T follicular helper cell (primary cell): ENCODE measurements around the gene ZG16B.

Source experiments
- DNase-seq: peaks from one replicate; pipeline ENCODE4 v3.0.0-alpha.2; 2020; ENCODE audit warnings: low read depth

The ZG16B gene

GRCh38 chr16:2845116-2845515 lies 15.0 kb downstream of the ZG16B start:
- no peak for DNase-seq

- DNase-seq: no peak
Observed at GRCh38 chr16:2846511-2847310, 16.6 kb downstream of the ZG16B start.

DNA sequence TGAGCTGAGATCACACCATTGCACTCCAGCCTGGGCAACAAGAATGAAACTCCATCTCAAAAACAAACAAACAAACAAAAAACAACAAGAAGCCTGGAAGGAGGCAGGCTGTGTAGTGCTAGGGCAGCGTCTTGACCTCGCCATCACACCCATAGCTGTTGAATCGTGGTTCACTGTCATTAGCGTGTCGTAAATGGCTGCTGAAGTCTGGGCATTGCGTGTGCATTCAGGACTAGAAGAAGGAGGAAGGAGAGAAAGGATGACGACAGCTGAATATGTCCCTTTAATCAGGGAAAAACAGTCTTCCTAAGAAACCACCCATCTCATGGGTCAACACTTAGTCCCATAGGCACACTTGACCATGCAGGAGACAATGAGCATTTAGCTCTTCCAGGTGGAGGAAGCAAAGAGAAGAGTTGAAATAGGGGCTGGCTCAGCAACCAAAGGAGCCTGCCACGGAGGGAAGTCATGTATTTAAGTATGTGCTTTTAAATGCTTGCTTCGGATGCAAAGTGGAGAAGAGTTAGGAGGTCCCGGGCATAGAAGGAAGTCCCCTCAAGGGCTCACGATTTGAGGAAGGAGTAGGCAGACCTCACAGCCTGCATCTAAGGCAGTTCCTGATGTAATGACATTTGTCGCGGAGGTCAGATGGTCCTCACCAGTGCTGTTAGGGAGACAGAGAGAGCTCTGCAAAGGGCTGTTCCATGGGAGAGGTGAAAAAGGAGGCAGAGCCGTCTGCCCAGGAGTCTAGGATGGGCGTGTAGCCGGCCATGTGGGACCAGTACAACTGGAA lies 19.0 kb downstream of the ZG16B start:
- no peak for DNase-seq

- no peak for DNase-seq
Observed at GRCh38 chr16:2852003-2852730, 22.1 kb downstream of the ZG16B start.

DNA sequence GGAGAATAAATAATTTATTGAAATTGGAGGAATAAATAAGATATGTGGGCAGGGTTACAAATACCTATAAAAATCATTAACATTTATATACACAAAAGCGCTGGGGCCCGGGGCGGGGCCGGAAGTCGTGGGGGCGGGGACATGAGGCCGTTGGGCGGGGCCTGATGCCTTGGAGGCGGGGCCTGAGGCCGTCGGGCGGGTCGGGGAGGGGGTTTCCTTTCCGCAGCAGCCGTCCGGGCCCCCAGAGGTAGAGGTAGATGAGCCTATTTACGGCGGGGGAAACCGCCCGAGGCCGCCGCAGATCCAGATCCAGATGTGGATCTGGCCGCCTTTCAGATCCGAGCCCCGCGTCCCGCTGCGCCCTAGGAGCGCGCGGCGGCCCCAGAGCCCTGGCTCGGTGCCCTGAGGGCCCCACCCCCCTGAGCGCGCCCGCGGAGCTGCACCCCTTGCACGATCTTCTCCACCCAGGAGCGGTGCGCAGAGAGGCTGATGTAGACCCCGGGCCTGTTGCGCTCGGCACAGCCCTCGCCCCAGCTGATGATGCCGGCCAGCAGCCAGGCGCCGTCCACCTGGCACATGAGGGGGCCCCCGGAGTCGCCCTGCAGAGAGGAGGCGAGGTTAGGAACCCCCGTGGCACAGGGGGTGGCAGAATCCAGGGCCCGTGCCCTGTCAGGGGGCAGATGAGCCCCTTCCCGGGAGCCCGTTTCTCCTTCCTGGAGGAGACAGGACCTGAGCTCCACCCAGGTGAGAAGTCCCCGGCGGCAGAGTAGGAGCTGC lies 22.8 kb downstream of the ZG16B start:
- no peak for DNase-seq

GRCh38 chr16:2853531-2854073 lies 23.5 kb downstream of the ZG16B start:
- DNase-seq: no peak

DNA sequence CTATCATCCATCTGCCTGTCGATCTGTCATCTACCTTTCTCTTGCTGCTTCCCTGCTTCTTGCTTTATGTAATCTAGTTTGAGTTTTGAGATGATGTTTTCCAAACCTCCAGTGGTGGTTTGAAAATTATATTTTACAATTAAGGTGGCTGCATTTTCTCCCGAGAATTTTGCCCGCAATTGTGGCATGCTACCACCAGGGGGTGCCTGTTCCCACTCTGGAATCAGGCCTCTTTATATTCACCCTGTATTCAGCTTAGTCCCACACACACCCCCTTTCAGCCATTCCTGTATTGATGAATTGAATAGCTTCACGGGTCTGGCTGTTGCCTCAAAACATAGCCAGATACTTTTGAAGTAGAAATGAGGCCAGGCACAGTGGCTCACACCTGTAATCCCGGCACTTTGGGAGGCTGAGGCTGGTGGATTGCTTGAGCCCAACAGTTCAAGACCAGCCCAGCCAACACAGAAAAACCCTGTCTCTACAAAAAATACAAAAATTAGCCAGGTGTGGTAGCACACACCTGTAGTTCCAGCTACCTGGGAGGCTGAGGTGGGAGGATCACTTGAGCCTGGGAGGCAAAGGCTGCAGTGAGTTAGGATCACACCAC lies 24.7 kb downstream of the ZG16B start:
- no peak for DNase-seq

GRCh38 chr16:2855536-2855935 lies 25.4 kb downstream of the ZG16B start:
- no peak for DNase-seq

DNA sequence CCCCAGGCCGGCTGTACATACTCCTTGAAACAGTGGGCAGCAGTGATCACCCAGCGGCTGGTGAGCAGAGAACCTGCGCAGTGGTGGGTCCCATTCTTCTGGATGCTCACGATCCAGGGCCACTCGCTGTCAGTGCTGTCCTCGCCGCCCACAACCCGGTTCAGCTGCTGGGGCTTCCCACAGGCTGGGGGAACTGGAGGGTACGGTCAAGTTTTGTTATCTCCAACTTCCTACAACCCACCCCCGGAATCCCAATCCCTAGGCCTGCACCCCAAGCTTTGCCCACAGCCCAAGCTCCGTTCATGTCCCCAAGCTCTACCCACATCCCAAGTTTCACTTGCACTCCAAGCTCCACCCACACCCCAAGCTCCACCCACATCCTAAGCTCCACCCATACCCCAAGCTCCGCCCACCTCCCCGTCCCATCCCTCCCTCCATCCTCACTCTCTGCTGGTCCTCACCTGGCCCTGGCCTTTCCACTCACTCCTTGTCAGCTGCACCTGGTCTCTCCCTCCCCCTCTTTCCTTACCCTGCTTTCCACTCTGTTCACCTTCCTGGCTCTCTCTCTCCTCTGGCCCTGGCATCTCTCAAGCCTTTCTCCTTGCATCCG lies 26.1 kb downstream of the ZG16B start:
- DNase-seq: no peak

DNA sequence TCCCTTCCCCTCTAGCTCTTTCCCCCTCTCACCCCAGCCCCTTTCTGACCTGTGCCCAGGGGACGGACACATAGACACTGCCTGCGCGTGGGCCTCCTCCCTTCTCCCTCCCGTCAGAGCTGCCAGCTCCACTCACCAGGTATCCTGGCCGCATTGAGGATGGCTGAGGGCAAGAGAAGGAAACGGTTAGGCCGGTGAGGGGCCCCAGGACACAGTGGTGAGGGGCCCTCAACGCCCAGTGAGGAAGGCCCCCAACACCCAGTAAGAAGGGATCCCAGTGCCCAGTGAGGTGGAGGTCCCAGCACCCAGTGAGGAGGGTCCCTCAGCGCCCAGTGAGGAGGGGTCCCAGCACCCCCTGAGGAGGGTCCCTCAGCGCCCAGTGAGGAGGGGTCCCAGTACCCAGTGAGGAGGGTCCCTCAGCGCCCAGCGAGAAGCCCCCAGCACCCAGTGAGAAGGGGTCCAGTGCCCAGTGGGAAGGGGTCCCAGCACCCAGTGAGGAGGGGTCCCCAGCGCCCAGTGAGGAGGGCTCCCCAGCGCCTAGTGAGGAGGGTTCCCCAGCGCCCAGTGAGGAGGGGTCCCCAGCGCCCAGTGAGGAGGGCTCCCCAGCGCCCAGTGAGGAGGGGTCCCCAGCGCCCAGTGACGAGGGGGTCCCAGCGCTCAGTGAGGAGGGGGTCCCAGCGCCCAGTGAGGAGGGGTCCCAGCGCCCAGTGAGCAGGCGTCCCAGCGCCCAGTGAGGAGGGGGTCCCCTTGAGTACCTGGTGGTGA lies 26.8 kb downstream of the ZG16B start:
- no peak for DNase-seq

DNA sequence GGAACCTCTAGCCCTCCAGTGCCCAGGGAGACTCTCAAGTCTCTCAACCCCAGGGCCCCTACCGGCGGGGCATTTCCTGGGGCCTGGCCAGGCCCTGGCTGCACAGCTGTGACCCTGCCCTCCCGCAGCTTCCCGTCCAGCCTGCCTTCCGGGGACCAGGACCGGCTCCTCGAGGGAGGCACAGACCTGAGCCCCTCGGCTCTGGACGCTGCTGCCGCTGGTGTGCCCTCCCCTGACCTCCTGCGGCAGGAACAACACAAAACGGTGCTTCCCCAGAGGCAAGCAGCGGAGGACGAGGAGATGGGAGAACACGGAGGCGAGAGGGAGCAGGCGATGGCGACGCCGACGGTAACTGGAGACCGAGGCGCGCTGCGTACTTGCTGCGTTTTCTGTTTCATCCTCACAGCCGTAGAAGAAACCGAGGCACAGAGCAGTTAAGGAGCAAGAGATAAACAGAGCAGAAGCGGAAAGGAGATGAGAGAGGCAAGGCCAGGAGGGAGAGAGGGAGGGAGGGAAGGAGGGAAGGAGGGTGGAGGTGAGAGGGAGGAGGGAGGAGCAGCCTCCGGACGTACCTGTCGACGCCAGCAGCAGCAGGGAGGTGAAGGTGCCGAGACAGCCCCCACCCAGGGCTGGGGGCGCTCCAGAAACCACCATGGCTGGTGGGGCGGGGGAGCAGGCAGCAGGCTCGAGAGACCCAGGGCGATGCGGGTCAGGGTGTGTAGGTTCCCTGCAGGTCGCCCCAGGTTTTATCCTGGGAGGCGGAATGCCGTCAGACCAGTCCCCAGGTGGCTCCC lies 27.5 kb downstream of the ZG16B start, which contains the start of gene PRSS22:
Gene PRSS22, minus strand, starts transcription at position 720 of the 794 bp plus-strand sequence. Its CDS starts 66 bp downstream, at position 654.
- DNase-seq: no peak

- DNase-seq: no peak
Observed at GRCh38 chr16:2858245-2859025, 28.3 kb downstream of the ZG16B start.

DNA sequence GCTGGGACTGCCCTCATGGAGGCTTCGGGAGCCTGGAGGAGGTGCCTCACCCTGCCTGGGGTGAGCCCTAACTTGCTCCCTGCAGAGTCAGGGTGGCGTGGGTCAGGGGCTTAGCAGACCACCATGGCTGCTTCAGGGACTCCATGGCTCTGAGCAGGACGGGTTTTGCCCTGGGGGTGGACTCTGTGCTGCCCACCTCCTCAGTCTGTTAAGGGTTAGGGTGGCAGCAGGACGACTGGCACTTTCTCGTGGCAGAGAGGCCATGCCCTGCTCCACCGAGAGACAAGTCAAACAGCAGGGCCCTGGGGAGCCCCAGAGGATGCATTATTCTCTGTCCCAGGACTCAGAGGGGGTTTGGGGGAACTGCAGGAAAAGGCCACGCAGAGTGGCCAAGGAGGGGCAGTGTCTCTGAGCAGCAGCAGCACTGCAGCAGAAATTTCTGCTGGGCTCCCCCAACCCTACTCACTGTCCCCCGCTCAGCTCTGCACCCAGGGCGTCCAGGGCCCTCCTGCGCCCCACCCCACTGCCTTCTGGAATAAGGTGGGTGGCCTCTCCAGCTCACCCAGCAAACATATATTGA lies 29.7 kb downstream of the ZG16B start:
- DNase-seq: no peak

GRCh38 chr16:2860826-2861567 lies 30.9 kb downstream of the ZG16B start:
- DNase-seq: no peak

- no peak for DNase-seq
Observed at GRCh38 chr16:2865651-2866050, 35.5 kb downstream of the ZG16B start.

DNA sequence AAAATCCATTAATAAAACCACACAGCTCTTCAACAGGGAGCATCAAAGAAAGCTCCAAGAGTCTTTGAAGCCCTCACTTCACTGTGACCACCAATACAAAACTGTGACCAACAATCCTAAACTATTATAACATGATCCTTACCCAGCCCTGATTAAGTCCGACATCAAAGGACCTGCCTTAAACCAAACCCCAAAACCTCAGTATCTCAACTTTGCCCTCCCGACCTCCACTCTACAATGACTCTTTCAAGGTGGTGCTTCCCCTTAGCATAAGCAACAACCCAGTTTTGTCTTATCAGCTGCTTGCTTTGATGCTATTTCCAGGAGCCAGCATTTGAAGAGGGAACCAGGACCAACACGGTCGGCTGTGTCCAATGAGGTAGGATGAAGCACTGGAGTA lies 36.3 kb downstream of the ZG16B start:
- no peak for DNase-seq

- DNase-seq: no peak
Observed at GRCh38 chr16:2867661-2867986, 37.5 kb downstream of the ZG16B start.
